HG03103 (cell line): ENCODE data around the gene MT1F.
"Not testable (repeated sequence)": the region's sequence is repeated elsewhere in the genome, so short reads cannot be mapped to it uniquely, and the experiment has no call there.

Source experiments
- ATAC-seq: cut with Tn5 transposase; IDR thresholded peaks from one replicate; pipeline ENCODE4 v1.9.1; 2021; ENCODE audit warnings: low read depth; ENCODE audit not compliant: unreplicated experiment

The MT1F gene

GRCh38 chr16:56657555-56658326 is at the start of gene MT1F:
Gene MT1F, plus strand, starts transcription at chr16:56657959. Its CDS starts 100 bp downstream, at chr16:56658059.
- ATAC-seq = no peak

GRCh38 chr16:56608043-56608875 is 49.5 kb upstream of the MT1F start, which contains the start of gene MT2A:
Gene MT2A, plus strand, starts transcription at chr16:56608584. Its CDS starts 72 bp downstream, at chr16:56608656.
- ATAC-seq = peak; percentile 74

GRCh38 chr16:56608876-56609462 is 48.8 kb upstream of the MT1F start:
- ATAC-seq = no peak

- peak; percentile 41 for ATAC-seq
Measured at GRCh38 chr16:56609463-56609921, 48.3 kb upstream of the MT1F start.

- ATAC-seq = no peak
Measured at GRCh38 chr16:56610017-56610608, 47.6 kb upstream of the MT1F start.

- ATAC-seq = no peak
Measured at GRCh38 chr16:56610609-56611111, 47.1 kb upstream of the MT1F start.

GRCh38 chr16:56611281-56611833 is 46.4 kb upstream of the MT1F start:
- ATAC-seq = no peak

- no peak for ATAC-seq
Measured at GRCh38 chr16:56613706-56614105, 44.1 kb upstream of the MT1F start.

GRCh38 chr16:56614549-56614991 is 43.2 kb upstream of the MT1F start:
- ATAC-seq = no peak

GRCh38 chr16:56615353-56615752 is 42.4 kb upstream of the MT1F start:
- no peak for ATAC-seq

- no peak for ATAC-seq
Measured at GRCh38 chr16:56616608-56617211, 41.0 kb upstream of the MT1F start.

GRCh38 chr16:56617212-56618085 is 40.3 kb upstream of the MT1F start:
- ATAC-seq = no peak

GRCh38 chr16:56618138-56618537 is 39.6 kb upstream of the MT1F start:
- ATAC-seq = no peak

- ATAC-seq = no peak
Measured at GRCh38 chr16:56620339-56620897, 37.3 kb upstream of the MT1F start.

GRCh38 chr16:56621665-56622445 is 35.9 kb upstream of the MT1F start:
- not testable (repeated sequence) for ATAC-seq

GRCh38 chr16:56623184-56623583 is 34.6 kb upstream of the MT1F start:
- not testable (repeated sequence) for ATAC-seq

GRCh38 chr16:56623637-56624036 is 34.1 kb upstream of the MT1F start:
- ATAC-seq = no peak
